SK-N-SH (cell line): ENCODE results near the gene OR56A1. TPM values are rescaled to one million over a fixed set of nuclear protein-coding genes. Genes with fewer than 3 reads are reported as not detected.

Experiments used
- CTCF ChIA-PET: fragments of 300-600, 350-600 bp; formaldehyde crosslinking; extraction: SDS; loops from one replicate; lab custom pipeline; 2021; lab: Yijun Ruan, JAX
- POLR2A ChIA-PET: fragments of 350-600 bp; sonication (Branson Sonifier 250); formaldehyde crosslinking; extraction: SDS; loops from one replicate; lab custom pipeline; 2020; ENCODE audit warnings: antibody characterized with exemption, inconsistent platforms; lab: Yijun Ruan, JAX
- DNase-seq: peaks from one replicate; pipeline ENCODE4 v3.0.0; 2012
- H2AFZ ChIP-seq: fragments of 200-600 bp; sonication (generic); 2 replicates; pipeline ENCODE4 v1.8.1; 2016; ENCODE audit warnings: antibody characterized with exemption, mild to moderate bottlenecking, low read depth
- H3F3A ChIP-seq: fragments of 200-600 bp; sonication (generic); replicated peaks from 2 replicates; pipeline ENCODE3; 2016; ENCODE audit warnings: antibody characterized with exemption, mild to moderate bottlenecking; ENCODE audit not compliant: insufficient read depth
- H3K27ac ChIP-seq, 2 experiments: fragments of 200-500 bp in 1 of 2; fragments of 200-600 bp in 1 of 2; sonication (Bioruptor generic) in 1 of 2; sonication (generic), shearing (Covaris generic) in 1 of 2; 2 replicates each; pipeline versions ENCODE4 v1.5.1 to v1.6.1; 2014 to 2016; ENCODE audit warnings: low read depth in 2 of 2, inconsistent platforms in 1 of 2, low read length in 1 of 2, mild to moderate bottlenecking in 1 of 2, mixed read lengths in 1 of 2
- H3K27me3 ChIP-seq: fragments of 200-600 bp; sonication (generic), shearing (Covaris generic); 2 replicates; pipeline ENCODE4 v1.6.1; 2016; ENCODE audit warnings: mixed run types; ENCODE audit not compliant: insufficient read depth
- H3K36me3 ChIP-seq, 2 experiments: fragments of 200-500 bp in 1 of 2; fragments of 200-600 bp in 1 of 2; sonication (Bioruptor generic) in 1 of 2; sonication (generic) in 1 of 2; replicated peaks in 1 of 2; 2 replicates each; pipeline versions ENCODE3 to v1.5.1; 2014 to 2016; ENCODE audit warnings: low read length in 1 of 2, mild to moderate bottlenecking in 1 of 2; ENCODE audit not compliant: insufficient read depth in 2 of 2, control insufficient read depth in 1 of 2
- H3K4me1 ChIP-seq, 2 experiments: fragments of 200-500 bp in 1 of 2; fragments of 200-600 bp in 1 of 2; sonication (Bioruptor generic) in 1 of 2; sonication (generic), shearing (Covaris generic) in 1 of 2; 2 replicates each; pipeline versions ENCODE4 v1.5.1 to v1.6.1; 2014 to 2016; ENCODE audit warnings: low read depth in 1 of 2, low read length in 1 of 2, mixed run types in 1 of 2; ENCODE audit not compliant: insufficient read depth in 2 of 2, control insufficient read depth in 1 of 2
- H3K4me2 ChIP-seq: fragments of 200-600 bp; sonication (generic), shearing (Covaris generic); 2 replicates; pipeline ENCODE4 v1.6.1; 2017; ENCODE audit warnings: mixed run types
- H3K4me3 ChIP-seq, 2 experiments: fragments of 200-500 bp in 1 of 2; fragments of 200-600 bp in 1 of 2; sonication (Bioruptor generic) in 1 of 2; sonication (generic), shearing (Covaris generic) in 1 of 2; 2 replicates each; pipeline versions ENCODE4 v1.5.1 to v1.8.1; 2014 to 2016; ENCODE audit warnings: low read depth in 2 of 2, inconsistent platforms in 1 of 2, low read length in 1 of 2, mild to moderate bottlenecking in 1 of 2, mixed read lengths in 1 of 2, moderate library complexity in 1 of 2
- H3K79me2 ChIP-seq: fragments of 200-600 bp; sonication (generic); 2 replicates; pipeline ENCODE4 v1.8.1; 2017; ENCODE audit warnings: mild to moderate bottlenecking; ENCODE audit not compliant: insufficient read depth
- H3K9ac ChIP-seq: fragments of 200-600 bp; sonication (generic); 2 replicates; pipeline ENCODE4 v1.6.1; 2017; ENCODE audit warnings: mixed run types
- H3K9me2 ChIP-seq: fragments of 200-600 bp; sonication (generic); 2 replicates; pipeline ENCODE4 v1.6.1; 2017; ENCODE audit warnings: mixed run types
- H3K9me3 ChIP-seq: fragments of 200-600 bp; sonication (generic); 2 replicates; pipeline ENCODE4 v1.6.1; 2017; ENCODE audit warnings: mixed run types, mild to moderate bottlenecking, moderate library complexity
- H4K20me1 ChIP-seq: fragments of 200-600 bp; sonication (generic); 2 replicates; pipeline ENCODE4 v1.6.1; 2017; ENCODE audit warnings: mild to moderate bottlenecking, mixed run types; ENCODE audit not compliant: insufficient read depth
- CHD2 ChIP-seq: fragments of 150-350 bp; IDR thresholded peaks from 2 replicates; pipeline ENCODE4 v1.6.1; 2018; ENCODE audit warnings: low read length; ENCODE audit not compliant: partially characterized antibody
- ELF1 ChIP-seq: IDR thresholded peaks from 2 replicates; pipeline ENCODE4 v1.4.0; 2012
- EZH2phosphoT487 ChIP-seq: fragments of 200-600 bp; sonication (generic); IDR thresholded peaks from 2 replicates; pipeline ENCODE4 v1.6.1; 2017; ENCODE audit warnings: low read depth, mixed run types, mild to moderate bottlenecking, antibody characterized with exemption, moderate library complexity, borderline replicate concordance
- FOXM1 ChIP-seq: IDR thresholded peaks from 2 replicates; pipeline ENCODE4 v1.4.0; 2012; ENCODE audit warnings: low read depth, mild to moderate bottlenecking
- IRF3 ChIP-seq: fragments of 150-350 bp; IDR thresholded peaks from 2 replicates; pipeline ENCODE4 v1.6.1; 2016; ENCODE audit warnings: mild to moderate bottlenecking, low read depth, low read length
- JUND ChIP-seq: IDR thresholded peaks from 2 replicates; pipeline ENCODE4 v1.4.0; 2012
- MEF2A ChIP-seq: IDR thresholded peaks from 2 replicates; pipeline ENCODE4 v1.4.0; 2012; ENCODE audit warnings: low read depth, borderline replicate concordance
- NFIC ChIP-seq: IDR thresholded peaks from 2 replicates; pipeline ENCODE4 v1.4.0; 2012; ENCODE audit warnings: borderline replicate concordance
- PBX3 ChIP-seq: IDR thresholded peaks from 2 replicates; pipeline ENCODE4; 2012
- RAD21 ChIP-seq: IDR thresholded peaks from 2 replicates; pipeline ENCODE4 v1.6.1; 2012; ENCODE audit warnings: mild to moderate bottlenecking, low read length
- RCOR1 ChIP-seq: fragments of 150-350 bp; IDR thresholded peaks from 2 replicates; pipeline ENCODE4 v1.6.1; 2017; ENCODE audit warnings: antibody characterized with exemption, low read length
- REST ChIP-seq: IDR thresholded peaks from 2 replicates; pipeline ENCODE4 v1.6.1; 2012; ENCODE audit warnings: mild to moderate bottlenecking, low read depth, low read length, moderate library complexity
- RFX5 ChIP-seq: IDR thresholded peaks from 2 replicates; pipeline ENCODE4 v1.6.1; 2012; ENCODE audit warnings: mild to moderate bottlenecking, improper control_type of control experiment, low read length
- SIN3A ChIP-seq: IDR thresholded peaks from 2 replicates; pipeline ENCODE4 v1.6.1; 2012; ENCODE audit warnings: low read depth, mild to moderate bottlenecking, low read length, moderate library complexity, borderline replicate concordance
- TAF1 ChIP-seq: IDR thresholded peaks from 2 replicates; pipeline ENCODE4 v1.6.1; 2012; ENCODE audit warnings: low read depth, mild to moderate bottlenecking, low read length, moderate library complexity, borderline replicate concordance
- YY1 ChIP-seq: IDR thresholded peaks from 2 replicates; pipeline ENCODE4 v1.4.0; 2012; ENCODE audit warnings: low read depth, mild to moderate bottlenecking
- ZBTB33 ChIP-seq: IDR thresholded peaks from 2 replicates; pipeline ENCODE4 v1.4.0; 2012; ENCODE audit warnings: low read depth, borderline replicate concordance
- WGBS: methylation state at CpG from one replicate; pipeline ENCODE4 v1.1.6; 2017; ENCODE audit warnings: low lambda C conversion rate; 5-methylcytosine and 5-hydroxymethylcytosine counted together
- polyA plus RNA-seq, 3 experiments: library from polyadenylated mRNA; depleted of rRNA; stranded (reverse); fragments of >200 nt; gene quantifications; 2 replicates each; pipeline ENCODE4 v1.2.3, GENCODE V29; 2012

Gene OR56A1
- polyA plus RNA-seq, 1 of the 3 experiments (the other 2 are of a cell fraction) = not detected

GRCh38 chr11:6013042-6013441, 17.5 kb downstream of the OR56A1 start:
- Histone ChIP-seq H3K27me3 (0 out of 2 replicates have a peak, but pooled peaks cover 6% of the 10 kb centered on the region), H3K36me3 (no peaks in the 10 kb centered on the region), H4K20me1 (no peaks in the 10 kb centered on the region), H3K4me2 (no peak overlapping the region), H2AFZ (no peak overlapping the region), H3K27ac (no peak overlapping the region), H3K79me2 (no peaks in the 10 kb centered on the region), H3K9me2 (no peaks in the 10 kb centered on the region), H3K9me3 (no peaks in the 10 kb centered on the region), H3K9ac (no peak overlapping the region), H3K4me3 (no peak overlapping the region), H3F3A (no peaks in the 10 kb centered on the region), H3K4me1 (no peaks in the 10 kb centered on the region)
- DNase-seq = no peak
- TF ChIP-seq RFX5 = no peak
- TF ChIP-seq IRF3 = no peak
- no peak for TF ChIP-seq EZH2phosphoT487
- no peak for TF ChIP-seq MEF2A
- no peak for TF ChIP-seq REST
- no peak for TF ChIP-seq PBX3
- TF ChIP-seq NFIC = no peak
- no peak for TF ChIP-seq TAF1
- no peak for TF ChIP-seq YY1
- TF ChIP-seq CHD2 = no peak
- no peak for TF ChIP-seq FOXM1
- TF ChIP-seq SIN3A = no peak
- TF ChIP-seq RCOR1 = no peak
- no peak for TF ChIP-seq ZBTB33
- TF ChIP-seq JUND = no peak
- TF ChIP-seq RAD21 = no peak
- TF ChIP-seq ELF1 = no peak
- WGBS = 18% methylated on average over 3 of the region's 3 CpGs
- ChIA-PET CTCF (no interaction called here), POLR2A (no interaction called here)
